ENCODE data around the gene HS3ST3A1.
A peak's percentile ranks its signal among the peaks of the same experiment; 100 is the strongest.

HS3ST3A1 gene

GRCh38 chr17:13589658-13590057, 12.1 kb downstream of the HS3ST3A1 start:
- Histone ChIP-seq H3K9me3 (ENCODE audit: control insufficient read depth, low read length) (peaks cover 5% of the 10 kb centered on the region), H3K4me3 (ENCODE audit: extremely low read depth, insufficient read depth, low read length, poor library complexity, severe bottlenecking) (no peak overlapping the region), H3K36me3 (ENCODE audit: control insufficient read depth, insufficient read depth, low read length) (peaks cover 13% of the 10 kb centered on the region), H3K4me1 (ENCODE audit: control insufficient read depth, insufficient read depth, low read length, poor library complexity, severe bottlenecking) (peaks cover 16% of the 10 kb centered on the region), H3K27ac (ENCODE audit: low read depth, low read length, severe bottlenecking) (no peak overlapping the region)
- 97 to 100% methylated on average over 4 to 5 of the region's 6 CpGs for whole genome bisulfite sequencing, 2 experiments (ENCODE audit: insufficient coverage in 2 of 2)

- Histone ChIP-seq H3K9me3 (ENCODE audit: control insufficient read depth, low read length) (peaks cover 5% of the 10 kb centered on the region), H3K36me3 (ENCODE audit: control insufficient read depth, insufficient read depth, low read length) (peaks cover 13% of the 10 kb centered on the region), H3K27ac (ENCODE audit: low read depth, low read length, severe bottlenecking) (no peak overlapping the region), H3K4me1 (ENCODE audit: control insufficient read depth, insufficient read depth, low read length, poor library complexity, severe bottlenecking) (peaks cover 16% of the 10 kb centered on the region), H3K4me3 (ENCODE audit: extremely low read depth, insufficient read depth, low read length, poor library complexity, severe bottlenecking) (no peak overlapping the region)
- 80% methylated on average over 1 of the region's 4 CpGs; no CpG with 5 or more reads in 1 of the 2 experiments for WGBS, 2 experiments (ENCODE audit: insufficient coverage in 2 of 2)
Observed at GRCh38 chr17:13587487-13588338, 14.0 kb downstream of the HS3ST3A1 start.

GRCh38 chr17:13584701-13585080, 17.0 kb downstream of the HS3ST3A1 start:
- 100% methylated on average over 1 of the region's 3 CpGs for WGBS, 2 experiments (ENCODE audit: insufficient coverage in 2 of 2)
- peaks cover 13% of the 10 kb centered on the region for H3K36me3 ChIP-seq (ENCODE audit: control insufficient read depth, insufficient read depth, low read length)
- H3K9me3 ChIP-seq (ENCODE audit: control insufficient read depth, low read length): peaks cover 5% of the 10 kb centered on the region
- no peak overlapping the region for H3K4me3 ChIP-seq (ENCODE audit: extremely low read depth, insufficient read depth, low read length, poor library complexity, severe bottlenecking)
- H3K27ac ChIP-seq (ENCODE audit: low read depth, low read length, severe bottlenecking): no peak overlapping the region
- H3K4me1 ChIP-seq (ENCODE audit: control insufficient read depth, insufficient read depth, low read length, poor library complexity, severe bottlenecking): peaks cover 11% of the 10 kb centered on the region

GRCh38 chr17:13583996-13584700, 17.6 kb downstream of the HS3ST3A1 start:
- peaks cover 5% of the 10 kb centered on the region for H3K9me3 ChIP-seq (ENCODE audit: control insufficient read depth, low read length)
- WGBS, 2 experiments (ENCODE audit: insufficient coverage in 2 of 2): 100% methylated on average over 1 of the region's 3 CpGs
- H3K4me3 ChIP-seq (ENCODE audit: extremely low read depth, insufficient read depth, low read length, poor library complexity, severe bottlenecking): no peak overlapping the region
- H3K4me1 ChIP-seq (ENCODE audit: control insufficient read depth, insufficient read depth, low read length, poor library complexity, severe bottlenecking): peaks cover 11% of the 10 kb centered on the region
- H3K36me3 ChIP-seq (ENCODE audit: control insufficient read depth, insufficient read depth, low read length): peaks cover 12% of the 10 kb centered on the region
- H3K27ac ChIP-seq (ENCODE audit: low read depth, low read length, severe bottlenecking): no peak overlapping the region

- H3K4me3 ChIP-seq (ENCODE audit: extremely low read depth, insufficient read depth, low read length, poor library complexity, severe bottlenecking): no peak overlapping the region
- H3K4me1 ChIP-seq (ENCODE audit: control insufficient read depth, insufficient read depth, low read length, poor library complexity, severe bottlenecking): peaks cover 11% of the 10 kb centered on the region
- 96 to 98% methylated on average over 6 to 8 of the region's 9 CpGs for WGBS, 2 experiments (ENCODE audit: insufficient coverage in 2 of 2)
- H3K27ac ChIP-seq (ENCODE audit: low read depth, low read length, severe bottlenecking): no peak overlapping the region
- peaks cover 6% of the 10 kb centered on the region for H3K36me3 ChIP-seq (ENCODE audit: control insufficient read depth, insufficient read depth, low read length)
- H3K9me3 ChIP-seq (ENCODE audit: control insufficient read depth, low read length): no peaks in the 10 kb centered on the region
Observed at GRCh38 chr17:13582776-13583547, 18.8 kb downstream of the HS3ST3A1 start.

- peaks cover 11% of the 10 kb centered on the region for H3K4me1 ChIP-seq (ENCODE audit: control insufficient read depth, insufficient read depth, low read length, poor library complexity, severe bottlenecking)
- H3K9me3 ChIP-seq (ENCODE audit: control insufficient read depth, low read length): peaks cover 10% of the 10 kb centered on the region
- no peak overlapping the region for H3K4me3 ChIP-seq (ENCODE audit: extremely low read depth, insufficient read depth, low read length, poor library complexity, severe bottlenecking)
- peaks cover 8% of the 10 kb centered on the region for H3K36me3 ChIP-seq (ENCODE audit: control insufficient read depth, insufficient read depth, low read length)
- H3K27ac ChIP-seq (ENCODE audit: low read depth, low read length, severe bottlenecking): no peak overlapping the region
- WGBS, 2 experiments (ENCODE audit: insufficient coverage in 2 of 2): 100% methylated on average over 1 of the region's 3 CpGs
Observed at GRCh38 chr17:13581925-13582324, 19.8 kb downstream of the HS3ST3A1 start.

GRCh38 chr17:13580790-13581189, 20.9 kb downstream of the HS3ST3A1 start:
- Histone ChIP-seq H3K4me1 (ENCODE audit: control insufficient read depth, insufficient read depth, low read length, poor library complexity, severe bottlenecking) (peaks cover 18% of the 10 kb centered on the region), H3K36me3 (ENCODE audit: control insufficient read depth, insufficient read depth, low read length) (peaks cover 3% of the 10 kb centered on the region), H3K9me3 (ENCODE audit: control insufficient read depth, low read length) (peaks cover 11% of the 10 kb centered on the region), H3K4me3 (ENCODE audit: extremely low read depth, insufficient read depth, low read length, poor library complexity, severe bottlenecking) (no peak overlapping the region), H3K27ac (ENCODE audit: low read depth, low read length, severe bottlenecking) (no peak overlapping the region)
- 72% methylated on average over 5 of the region's 8 CpGs; no CpG with 5 or more reads in 1 of the 2 experiments for WGBS, 2 experiments (ENCODE audit: insufficient coverage in 2 of 2)

GRCh38 chr17:13576661-13577526, 24.8 kb downstream of the HS3ST3A1 start:
- Histone ChIP-seq H3K4me3 (ENCODE audit: extremely low read depth, insufficient read depth, low read length, poor library complexity, severe bottlenecking) (no peak overlapping the region), H3K36me3 (ENCODE audit: control insufficient read depth, insufficient read depth, low read length) (peaks cover 3% of the 10 kb centered on the region), H3K4me1 (ENCODE audit: control insufficient read depth, insufficient read depth, low read length, poor library complexity, severe bottlenecking) (peaks cover 14% of the 10 kb centered on the region), H3K9me3 (ENCODE audit: control insufficient read depth, low read length) (peaks cover 11% of the 10 kb centered on the region), H3K27ac (ENCODE audit: low read depth, low read length, severe bottlenecking) (no peak overlapping the region)
- WGBS, 2 experiments (ENCODE audit: insufficient coverage in 2 of 2): 100% methylated on average over 1 of the region's 3 CpGs

GRCh38 chr17:13575922-13576419, 25.8 kb downstream of the HS3ST3A1 start:
- 36 to 37% methylated on average over 5 of the region's 6 CpGs for WGBS, 2 experiments (ENCODE audit: insufficient coverage in 2 of 2)
- H3K27ac ChIP-seq (ENCODE audit: low read depth, low read length, severe bottlenecking): peak overlapping the region; percentile 17

More at GRCh38 chr17:13575922-13576419, 25.8 kb downstream of the HS3ST3A1 start:
- no peak overlapping the region for H3K4me3 ChIP-seq (ENCODE audit: extremely low read depth, insufficient read depth, low read length, poor library complexity, severe bottlenecking)
- peaks cover 11% of the 10 kb centered on the region for H3K9me3 ChIP-seq (ENCODE audit: control insufficient read depth, low read length)
- peaks cover 16% of the 10 kb centered on the region for H3K4me1 ChIP-seq (ENCODE audit: control insufficient read depth, insufficient read depth, low read length, poor library complexity, severe bottlenecking)
- peaks cover 3% of the 10 kb centered on the region for H3K36me3 ChIP-seq (ENCODE audit: control insufficient read depth, insufficient read depth, low read length)

Measured in mesodermal cell (in vitro differentiated cells).